HUES48 (cell line): ENCODE measurements around the gene ST3GAL6.

Experiments used
- H3K27ac ChIP-seq: one replicate; pipeline ENCODE4 v1.7.0; 2013; ENCODE audit warnings: low read depth, low read length, inconsistent platforms
- H3K27me3 ChIP-seq: 2 replicates; pipeline ENCODE4 v1.6.1; 2013; ENCODE audit warnings: mild to moderate bottlenecking, low read length; ENCODE audit not compliant: control insufficient read depth, insufficient read depth
- H3K36me3 ChIP-seq: 2 replicates; pipeline ENCODE4 v1.6.1; 2013; ENCODE audit warnings: low read length; ENCODE audit not compliant: control insufficient read depth, insufficient read depth
- H3K4me1 ChIP-seq: 2 replicates; pipeline ENCODE4 v1.6.1; 2013; ENCODE audit warnings: mild to moderate bottlenecking, low read length; ENCODE audit not compliant: control insufficient read depth, insufficient read depth
- H3K4me3 ChIP-seq: 2 replicates; pipeline ENCODE4 v1.5.1; 2013; ENCODE audit warnings: mild to moderate bottlenecking, low read depth, low read length
- H3K9ac ChIP-seq: 2 replicates; pipeline ENCODE4 v1.6.1; 2013; ENCODE audit warnings: mild to moderate bottlenecking, low read depth, low read length, moderate library complexity
- H3K9me3 ChIP-seq: 2 replicates; pipeline ENCODE4 v1.6.1; 2013; ENCODE audit warnings: low read length; ENCODE audit not compliant: control insufficient read depth, insufficient read depth

The ST3GAL6 gene

DNA sequence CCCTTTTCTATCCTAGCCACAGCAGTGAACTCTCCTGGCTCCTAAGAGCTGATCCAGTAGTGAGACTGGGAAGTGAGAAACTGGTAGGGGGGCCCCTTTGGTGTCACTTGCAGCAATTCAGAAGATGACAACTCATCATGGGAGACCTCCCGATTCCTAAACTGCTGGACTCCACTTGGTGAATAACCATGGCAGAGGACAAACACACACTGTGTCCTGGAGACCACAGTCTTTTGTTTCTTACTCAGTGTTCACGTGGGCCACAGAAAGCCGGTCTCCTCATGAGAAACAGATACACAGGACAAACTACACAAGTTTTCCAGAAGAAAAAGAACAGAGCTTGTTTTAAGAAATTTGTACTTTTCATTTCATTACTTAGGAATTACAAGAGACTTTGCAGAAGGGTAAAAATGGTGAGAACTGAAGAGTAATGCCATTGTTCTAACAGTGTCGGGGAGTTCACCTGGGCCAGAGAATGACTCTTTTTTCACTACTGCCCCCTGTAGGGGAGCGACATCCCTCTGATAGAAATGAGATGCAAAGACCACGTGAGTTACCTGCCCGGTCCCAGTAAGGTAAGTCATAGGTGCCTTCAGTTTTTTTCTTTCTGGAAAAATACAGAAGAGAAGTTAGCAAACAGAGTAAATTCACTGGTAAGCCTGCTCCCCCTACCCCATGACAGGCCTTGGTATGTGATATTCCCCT lies 38.1 kb downstream of the ST3GAL6 start:
- H3K9me3 ChIP-seq, result no peaks in the 10 kb centered on the region
- no peaks in the 10 kb centered on the region for H3K4me1 ChIP-seq
- H3K27me3 ChIP-seq, result no peaks in the 10 kb centered on the region
- H3K4me3 ChIP-seq, result no peak overlapping the region
- no peak overlapping the region for H3K9ac ChIP-seq
- H3K36me3 ChIP-seq, result peaks cover 63% of the 10 kb centered on the region
- H3K27ac ChIP-seq, result no peak overlapping the region

DNA sequence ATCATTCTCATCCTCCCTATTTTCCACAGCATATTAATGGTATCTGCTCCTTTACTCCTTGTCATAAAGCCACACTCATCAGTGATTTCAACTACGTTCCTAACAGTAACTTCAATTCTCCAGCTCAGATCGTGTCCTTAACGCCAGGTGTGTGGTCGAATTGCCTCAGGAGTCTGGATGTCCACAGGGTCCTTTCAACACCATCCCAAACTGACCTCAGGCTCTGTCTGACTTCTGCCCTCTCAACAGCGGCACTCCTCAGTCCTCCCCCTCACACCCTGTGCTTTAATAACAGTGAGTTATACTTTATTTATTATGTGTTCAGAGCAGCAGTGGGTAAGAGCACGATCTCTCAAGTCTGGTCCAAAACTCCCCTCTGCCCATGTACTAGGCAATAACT lies 42.4 kb downstream of the ST3GAL6 start:
- Histone ChIP-seq H3K9me3 (no peaks in the 10 kb centered on the region), H3K27me3 (no peaks in the 10 kb centered on the region), H3K4me1 (no peaks in the 10 kb centered on the region), H3K9ac (no peak overlapping the region), H3K36me3 (peaks cover 68% of the 10 kb centered on the region), H3K4me3 (no peak overlapping the region), H3K27ac (no peak overlapping the region)

DNA sequence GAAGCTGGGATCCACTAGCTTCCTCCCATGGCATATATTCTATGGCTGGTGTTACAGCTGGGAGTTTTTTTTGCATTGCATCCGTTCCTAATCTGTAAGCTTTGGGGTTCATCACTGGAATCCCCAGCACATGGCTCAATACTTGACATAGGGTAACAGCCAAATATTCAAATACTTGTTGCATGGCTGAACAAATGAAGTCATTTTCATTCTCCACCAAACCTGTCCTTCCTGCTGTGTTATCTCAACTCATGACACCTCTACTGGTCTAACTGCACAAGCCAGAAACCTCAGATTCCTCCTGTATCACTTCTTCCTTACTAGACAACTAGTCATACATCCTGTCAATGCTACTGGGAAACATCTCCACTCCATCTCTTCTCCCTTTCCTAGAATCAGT lies 43.4 kb downstream of the ST3GAL6 start:
- H3K36me3 ChIP-seq, result peaks cover 68% of the 10 kb centered on the region
- H3K4me3 ChIP-seq, result no peak overlapping the region
- no peaks in the 10 kb centered on the region for H3K9me3 ChIP-seq
- no peak overlapping the region for H3K27ac ChIP-seq
- no peaks in the 10 kb centered on the region for H3K27me3 ChIP-seq
- no peak overlapping the region for H3K9ac ChIP-seq
- H3K4me1 ChIP-seq, result no peaks in the 10 kb centered on the region

DNA sequence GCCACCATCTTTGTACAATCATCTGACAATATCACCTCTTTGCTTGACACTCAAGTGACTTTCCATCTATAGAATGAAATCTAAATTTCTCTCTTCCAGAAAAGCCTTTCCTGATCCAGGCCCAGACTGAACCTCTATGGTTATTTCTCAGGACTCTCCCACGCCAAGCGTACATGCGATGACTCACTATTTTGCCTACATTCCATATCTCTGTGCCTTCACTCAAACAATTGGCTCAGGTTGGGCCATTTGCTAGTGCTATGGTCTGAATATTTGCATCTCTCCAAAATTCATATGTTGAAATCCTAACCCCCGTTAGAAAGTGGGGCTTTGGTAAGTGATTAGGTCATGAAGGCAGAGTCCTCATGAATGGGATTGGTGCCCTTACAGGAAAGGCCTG lies 43.9 kb downstream of the ST3GAL6 start:
- no peaks in the 10 kb centered on the region for H3K9me3 ChIP-seq
- no peak overlapping the region for H3K9ac ChIP-seq
- H3K27me3 ChIP-seq, result no peaks in the 10 kb centered on the region
- no peaks in the 10 kb centered on the region for H3K4me1 ChIP-seq
- peaks cover 73% of the 10 kb centered on the region for H3K36me3 ChIP-seq
- H3K4me3 ChIP-seq, result no peak overlapping the region
- no peak overlapping the region for H3K27ac ChIP-seq

DNA sequence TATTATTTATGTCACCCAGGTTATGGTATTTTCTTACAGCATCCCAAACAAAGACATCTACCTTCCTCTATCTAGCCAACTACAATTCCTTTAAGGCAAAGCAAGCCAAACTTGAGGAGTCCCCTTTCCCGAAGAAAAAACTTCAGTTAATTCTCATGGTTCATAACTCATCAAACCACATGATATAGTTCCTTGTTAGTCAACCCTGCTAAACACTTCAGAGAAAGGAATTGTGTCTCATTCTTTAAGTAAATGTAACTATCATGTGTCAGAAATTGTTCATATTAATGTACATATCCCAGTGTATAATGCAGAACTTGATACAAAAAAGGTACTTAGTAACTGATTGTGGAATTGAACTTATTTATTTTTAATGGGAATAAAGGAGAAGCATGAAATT lies 44.4 kb downstream of the ST3GAL6 start:
- no peaks in the 10 kb centered on the region for H3K9me3 ChIP-seq
- peaks cover 75% of the 10 kb centered on the region for H3K36me3 ChIP-seq
- no peaks in the 10 kb centered on the region for H3K27me3 ChIP-seq
- no peaks in the 10 kb centered on the region for H3K4me1 ChIP-seq
- no peak overlapping the region for H3K27ac ChIP-seq
- no peak overlapping the region for H3K9ac ChIP-seq
- no peak overlapping the region for H3K4me3 ChIP-seq

DNA sequence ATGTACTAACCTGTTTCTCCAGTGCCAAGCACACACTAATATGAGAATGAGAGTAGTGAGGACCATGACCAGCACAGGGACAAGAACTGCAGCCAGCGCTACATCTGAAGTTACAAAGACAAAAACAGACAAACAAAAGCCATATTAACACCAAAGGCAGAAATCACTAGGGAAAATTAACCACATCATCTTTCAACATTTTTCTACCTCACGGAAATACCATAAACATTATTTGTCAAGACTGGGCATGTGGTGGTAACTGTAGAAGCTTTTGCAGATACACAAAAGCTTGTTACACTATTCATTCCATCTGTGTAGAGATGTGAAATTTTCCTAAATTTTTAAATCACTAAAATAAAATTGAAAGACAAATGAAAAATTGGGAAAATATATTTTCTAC lies 44.9 kb downstream of the ST3GAL6 start:
- Histone ChIP-seq H3K9me3 (no peaks in the 10 kb centered on the region), H3K4me3 (no peak overlapping the region), H3K27me3 (no peaks in the 10 kb centered on the region), H3K27ac (no peak overlapping the region), H3K4me1 (no peaks in the 10 kb centered on the region), H3K36me3 (peaks cover 75% of the 10 kb centered on the region), H3K9ac (no peak overlapping the region)

DNA sequence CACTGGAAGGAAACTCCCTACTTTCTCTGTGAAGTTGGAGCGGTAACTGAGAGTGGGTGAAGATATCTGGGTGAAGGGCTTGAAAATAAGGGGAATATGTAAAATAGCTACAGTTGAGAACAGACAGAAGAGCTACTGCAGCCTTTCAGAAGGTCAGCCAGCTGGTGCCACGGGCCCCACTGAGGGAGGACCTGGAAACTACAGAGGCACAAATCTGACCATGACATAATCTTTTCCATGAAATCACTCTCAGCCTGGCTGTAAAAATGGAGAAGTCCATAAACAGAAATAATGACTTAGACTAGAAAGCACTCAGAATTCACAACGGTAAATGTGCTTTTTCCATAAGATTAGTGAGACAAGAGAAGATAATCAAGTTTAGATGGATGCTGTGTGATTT lies 46.4 kb downstream of the ST3GAL6 start:
- Histone ChIP-seq H3K4me3 (no peak overlapping the region), H3K36me3 (peaks cover 87% of the 10 kb centered on the region), H3K27me3 (no peaks in the 10 kb centered on the region), H3K27ac (no peak overlapping the region), H3K4me1 (no peaks in the 10 kb centered on the region), H3K9me3 (no peaks in the 10 kb centered on the region), H3K9ac (no peak overlapping the region)

DNA sequence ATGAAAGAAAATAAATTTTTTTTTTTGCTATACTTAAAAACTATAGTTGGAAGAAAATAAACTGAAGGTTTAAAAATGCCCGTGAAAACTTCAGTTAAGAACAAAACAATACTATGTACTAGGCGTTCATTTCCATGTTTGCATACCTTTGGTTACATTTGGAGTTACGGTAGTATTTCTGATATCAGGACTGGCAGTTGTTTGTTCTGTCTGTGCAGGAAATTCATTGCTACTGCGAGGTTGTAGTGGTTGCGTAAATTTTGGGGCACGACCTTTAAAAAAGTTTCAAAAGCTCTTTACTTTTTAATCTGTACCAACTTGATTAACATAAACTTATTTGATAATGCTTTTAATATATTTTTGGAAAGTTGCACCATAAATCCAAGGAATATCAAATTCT lies 47.9 kb downstream of the ST3GAL6 start:
- peaks cover 5% of the 10 kb centered on the region; the same call in 1 of the 2 replicates for H3K4me1 ChIP-seq
- H3K9ac ChIP-seq, result no peak overlapping the region
- peaks cover 86% of the 10 kb centered on the region for H3K36me3 ChIP-seq
- no peak overlapping the region for H3K27ac ChIP-seq
- H3K27me3 ChIP-seq, result no peaks in the 10 kb centered on the region
- H3K9me3 ChIP-seq, result no peaks in the 10 kb centered on the region
- H3K4me3 ChIP-seq, result no peak overlapping the region

DNA sequence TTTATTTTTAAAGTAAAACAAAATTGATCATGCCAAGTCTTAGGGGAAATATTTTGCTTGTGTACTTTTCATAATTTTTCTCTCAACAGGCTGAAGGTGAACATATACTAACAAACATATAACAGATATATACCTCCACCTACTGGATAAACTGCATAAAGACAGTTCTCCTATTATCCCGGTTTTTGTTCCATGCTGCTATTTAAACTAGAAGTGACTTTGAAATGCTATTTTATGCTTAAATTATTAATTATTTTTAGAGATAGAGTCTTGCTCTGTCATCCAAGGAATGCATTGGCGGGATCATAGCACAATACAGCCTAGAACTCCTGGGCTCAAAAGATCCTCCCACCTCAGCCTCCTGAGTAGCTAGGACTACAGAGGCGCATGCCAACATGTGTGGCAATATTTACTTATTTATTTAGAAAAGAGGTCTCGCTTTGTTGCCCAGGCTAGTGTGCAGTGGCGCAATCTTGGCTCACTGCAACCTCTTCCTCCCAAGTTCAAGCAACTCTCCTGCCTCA lies 49.8 kb downstream of the ST3GAL6 start:
- Histone ChIP-seq H3K36me3 (peaks cover 80% of the 10 kb centered on the region), H3K9me3 (no peaks in the 10 kb centered on the region), H3K4me3 (no peak overlapping the region), H3K4me1 (peaks cover 12% of the 10 kb centered on the region; the same call in 1 of the 2 replicates), H3K27ac (no peak overlapping the region), H3K9ac (no peak overlapping the region), H3K27me3 (no peaks in the 10 kb centered on the region)

DNA sequence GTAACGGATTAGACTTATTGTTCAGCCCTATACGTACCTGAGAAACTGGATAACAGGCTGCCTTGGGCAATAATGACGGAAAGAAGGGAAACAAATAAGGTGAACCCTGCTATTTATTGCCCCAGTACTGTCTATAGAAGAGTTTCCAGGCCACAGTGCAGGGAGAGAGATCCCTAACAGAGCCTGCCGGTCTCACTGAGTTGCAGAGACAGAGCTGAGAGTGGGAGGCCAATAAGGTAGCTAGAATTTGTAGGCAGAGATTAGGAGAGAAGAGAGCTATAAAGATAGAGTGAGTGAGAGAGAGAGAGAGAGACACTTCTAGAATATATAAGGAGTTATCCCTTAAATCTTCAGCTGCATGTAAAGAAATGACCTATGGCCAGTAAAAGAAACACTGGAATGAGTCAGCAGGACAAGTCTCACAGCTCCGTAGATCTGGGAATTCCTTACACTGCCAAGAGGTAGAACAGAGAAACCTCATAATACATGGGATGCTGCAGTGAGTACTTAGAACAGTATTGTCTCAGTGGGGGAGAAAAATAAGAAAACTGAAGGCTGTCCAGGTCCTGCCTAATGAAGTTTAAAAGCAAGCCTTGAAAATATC lies 51.8 kb downstream of the ST3GAL6 start:
- peaks cover 12% of the 10 kb centered on the region; the same call in 1 of the 2 replicates for H3K4me1 ChIP-seq
- H3K36me3 ChIP-seq, result peaks cover 77% of the 10 kb centered on the region
- no peaks in the 10 kb centered on the region for H3K9me3 ChIP-seq
- no peak overlapping the region for H3K4me3 ChIP-seq
- H3K9ac ChIP-seq, result no peak overlapping the region
- H3K27ac ChIP-seq, result no peak overlapping the region
- H3K27me3 ChIP-seq, result no peaks in the 10 kb centered on the region

DNA sequence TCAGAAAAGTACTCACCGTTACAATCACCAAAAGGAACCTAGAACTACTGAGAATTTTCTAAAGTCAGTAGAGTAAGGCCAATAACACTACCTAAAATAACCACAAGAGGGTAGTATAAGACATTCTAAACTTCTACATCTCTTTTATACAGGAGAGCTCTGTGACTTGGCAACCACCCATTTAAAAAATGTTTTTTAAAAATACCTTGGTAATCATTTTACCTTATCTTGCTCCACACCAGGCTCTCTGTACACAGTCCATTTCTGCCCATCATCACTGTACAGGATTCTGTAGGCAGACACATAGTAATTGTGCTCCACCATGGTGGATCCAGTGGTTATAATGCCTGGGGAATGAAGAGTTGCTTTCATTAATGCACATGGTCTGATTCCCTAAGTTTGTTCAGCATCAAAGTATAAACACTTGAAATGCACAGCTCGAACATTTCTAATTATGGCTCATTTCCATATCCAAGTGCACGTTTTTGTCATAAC lies 54.5 kb downstream of the ST3GAL6 start:
- H3K9me3 ChIP-seq, result no peaks in the 10 kb centered on the region
- H3K27me3 ChIP-seq, result no peaks in the 10 kb centered on the region
- peaks cover 69% of the 10 kb centered on the region for H3K36me3 ChIP-seq
- H3K9ac ChIP-seq, result no peak overlapping the region
- H3K4me3 ChIP-seq, result no peak overlapping the region
- H3K27ac ChIP-seq, result no peak overlapping the region
- peaks cover 12% of the 10 kb centered on the region; the same call in 1 of the 2 replicates for H3K4me1 ChIP-seq
